ENCODE results near the gene REPS1.
"Not testable (repeated sequence)": the region's sequence is repeated elsewhere in the genome, so short reads cannot be mapped to it uniquely, and the experiment has no call there.

DNA sequence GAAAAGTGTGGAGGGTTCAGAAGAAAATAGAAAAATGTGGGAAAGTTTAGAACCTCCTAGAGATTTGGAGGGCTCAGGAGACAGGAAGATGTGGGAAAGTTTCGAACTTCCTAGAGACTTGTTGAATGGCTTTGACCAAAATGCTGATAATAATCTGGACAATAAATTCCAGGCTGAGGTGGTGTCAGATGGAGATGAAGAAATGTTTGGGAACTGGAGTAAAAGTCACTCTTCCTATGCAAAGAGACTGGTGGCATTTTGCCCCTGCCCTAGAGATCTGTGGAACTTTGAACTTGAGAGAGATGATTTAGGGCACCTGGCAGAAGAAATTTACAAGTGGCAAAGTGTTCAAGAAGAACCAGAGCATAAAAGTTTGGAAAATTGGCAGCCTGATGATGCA lies 5.4 kb upstream of the REPS1 start:
- TF ChIP-seq, protein P1, sequence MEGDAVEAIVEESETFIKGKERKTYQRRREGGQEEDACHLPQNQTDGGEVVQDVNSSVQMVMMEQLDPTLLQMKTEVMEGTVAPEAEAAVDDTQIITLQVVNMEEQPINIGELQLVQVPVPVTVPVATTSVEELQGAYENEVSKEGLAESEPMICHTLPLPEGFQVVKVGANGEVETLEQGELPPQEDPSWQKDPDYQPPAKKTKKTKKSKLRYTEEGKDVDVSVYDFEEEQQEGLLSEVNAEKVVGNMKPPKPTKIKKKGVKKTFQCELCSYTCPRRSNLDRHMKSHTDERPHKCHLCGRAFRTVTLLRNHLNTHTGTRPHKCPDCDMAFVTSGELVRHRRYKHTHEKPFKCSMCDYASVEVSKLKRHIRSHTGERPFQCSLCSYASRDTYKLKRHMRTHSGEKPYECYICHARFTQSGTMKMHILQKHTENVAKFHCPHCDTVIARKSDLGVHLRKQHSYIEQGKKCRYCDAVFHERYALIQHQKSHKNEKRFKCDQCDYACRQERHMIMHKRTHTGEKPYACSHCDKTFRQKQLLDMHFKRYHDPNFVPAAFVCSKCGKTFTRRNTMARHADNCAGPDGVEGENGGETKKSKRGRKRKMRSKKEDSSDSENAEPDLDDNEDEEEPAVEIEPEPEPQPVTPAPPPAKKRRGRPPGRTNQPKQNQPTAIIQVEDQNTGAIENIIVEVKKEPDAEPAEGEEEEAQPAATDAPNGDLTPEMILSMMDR (IDR thresholded peaks at IDR 0.05; ENCODE audit: poor library complexity): not testable (repeated sequence)
- not testable (repeated sequence) for TF ChIP-seq EZH2 (IDR thresholded peaks at IDR 0.05; ENCODE audit: borderline replicate concordance); EZH2phosphoT487 (IDR thresholded peaks at IDR 0.05; ENCODE audit: low read depth, severe bottlenecking, unreplicated experiment)
